Activated CD8-positive, alpha-beta memory T cell treated with anti-CD3 and anti-CD28 coated beads, Interleukin-2, amount 50 U/mL, for 1 hour (primary cell): ENCODE data around the gene CSH2.
A peak's percentile ranks its signal among the peaks of the same experiment; 100 is the strongest.
"Not testable (repeated sequence)": the region's sequence is repeated elsewhere in the genome, so short reads cannot be mapped to it uniquely, and the experiment has no call there.

Experiments
- DNase-seq: peaks from one replicate; pipeline ENCODE4 v3.0.0-alpha.2; 2020; ENCODE audit errors: extremely low read depth

CSH2 gene

GRCh38 chr17:63873577-63873976 lies at the start of gene CSH2:
TSS of gene CSH2 (minus strand) at chr17:63873677. CDS start at chr17:63873614, 63 bp downstream.
- not testable (repeated sequence) for DNase-seq

DNA sequence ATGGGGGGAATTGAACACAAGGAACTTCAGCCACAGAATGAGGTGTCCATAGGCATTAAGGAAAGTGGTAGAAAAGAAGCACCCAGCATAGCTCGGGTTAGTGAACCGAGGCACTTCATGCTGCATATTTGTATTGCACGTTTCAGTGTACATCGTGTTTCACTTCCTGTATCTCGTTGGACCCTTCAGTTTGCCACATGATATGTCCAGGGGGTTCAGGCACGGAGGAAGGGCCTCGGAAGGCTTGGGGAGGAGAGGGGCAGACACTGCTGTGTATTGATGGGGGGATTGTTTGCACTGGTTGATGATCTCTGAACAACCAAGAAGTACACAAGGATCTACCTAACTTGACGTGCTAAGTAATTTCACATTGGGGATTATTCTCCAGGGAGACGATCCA lies 48.9 kb upstream of the CSH2 start:
- not testable (repeated sequence) for DNase-seq

DNA sequence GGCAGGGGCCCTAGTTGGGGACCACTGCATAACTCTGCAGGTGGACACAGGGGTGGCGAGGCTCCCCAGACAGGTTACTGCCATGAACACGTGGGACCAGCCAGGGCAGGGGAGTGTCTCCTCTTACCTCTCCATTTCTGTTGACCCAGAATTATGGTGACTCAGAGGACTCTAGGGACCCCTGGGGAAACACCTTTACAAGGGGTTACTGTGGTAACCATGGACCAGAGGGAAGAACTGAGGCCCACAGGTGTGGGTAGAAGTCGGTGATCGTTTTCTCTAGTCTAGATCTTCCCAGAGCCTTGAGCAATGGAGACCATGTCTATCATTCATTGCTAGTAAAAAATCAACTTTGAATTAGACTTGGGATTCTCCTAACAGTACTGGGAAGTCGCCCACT lies 47.3 kb upstream of the CSH2 start:
- not testable (repeated sequence) for DNase-seq

GRCh38 chr17:63920050-63920449 lies 46.6 kb upstream of the CSH2 start:
- DNase-seq: not testable (repeated sequence)

GRCh38 chr17:63919311-63919723 lies 45.8 kb upstream of the CSH2 start:
- DNase-seq: peak; percentile 33

DNA sequence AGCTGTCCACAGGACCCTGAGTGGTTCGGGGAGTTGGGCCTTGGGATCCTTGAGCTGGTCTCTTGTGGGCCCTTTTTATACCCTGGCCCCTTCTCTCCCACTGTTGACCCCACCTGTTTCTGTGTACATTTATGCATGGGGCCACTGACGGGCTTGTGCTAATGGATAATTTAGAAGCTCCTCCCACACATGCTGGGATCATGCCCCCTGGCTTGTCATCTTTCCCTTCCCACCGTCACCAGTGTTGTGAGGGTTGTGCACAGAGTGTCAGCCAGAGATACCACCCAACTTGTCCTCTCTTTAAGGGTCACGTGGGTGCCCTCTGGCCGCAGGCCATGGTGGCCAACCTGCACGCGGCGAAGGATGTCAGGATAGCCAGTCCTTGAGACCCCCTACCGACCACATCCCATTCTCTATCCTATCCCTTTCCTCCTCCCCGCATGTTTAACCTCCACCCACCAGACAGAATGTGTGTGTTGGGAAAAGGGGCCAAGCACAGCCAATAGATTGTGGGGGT lies 45.4 kb upstream of the CSH2 start, which contains the start of gene GH1:
GH1 (minus strand) TSS at position 51 of the 517 bp plus-strand sequence. CDS start 63 bp downstream, outside the sequence.
- DNase-seq: not testable (repeated sequence)

- no peak for DNase-seq
Measured at GRCh38 chr17:63918305-63918704, 44.8 kb upstream of the CSH2 start.

DNA sequence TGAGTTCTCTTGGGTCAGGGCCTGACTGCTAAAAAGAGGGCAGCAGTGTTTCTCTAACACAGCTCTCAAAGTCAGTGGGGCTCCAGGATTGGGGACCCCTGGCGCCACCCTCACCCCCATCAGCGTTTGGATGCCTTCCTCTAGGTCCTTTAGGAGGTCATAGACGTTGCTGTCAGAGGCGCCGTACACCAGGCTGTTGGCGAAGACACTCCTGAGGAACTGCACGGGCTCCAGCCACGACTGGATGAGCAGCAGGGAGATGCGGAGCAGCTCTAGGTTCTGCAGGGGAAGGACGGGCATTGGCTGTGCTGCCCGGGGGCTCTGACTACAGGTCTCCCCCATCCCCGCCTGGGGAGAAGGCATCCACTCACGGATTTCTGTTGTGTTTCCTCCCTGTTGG lies 44.2 kb upstream of the CSH2 start:
- DNase-seq: no peak

DNA sequence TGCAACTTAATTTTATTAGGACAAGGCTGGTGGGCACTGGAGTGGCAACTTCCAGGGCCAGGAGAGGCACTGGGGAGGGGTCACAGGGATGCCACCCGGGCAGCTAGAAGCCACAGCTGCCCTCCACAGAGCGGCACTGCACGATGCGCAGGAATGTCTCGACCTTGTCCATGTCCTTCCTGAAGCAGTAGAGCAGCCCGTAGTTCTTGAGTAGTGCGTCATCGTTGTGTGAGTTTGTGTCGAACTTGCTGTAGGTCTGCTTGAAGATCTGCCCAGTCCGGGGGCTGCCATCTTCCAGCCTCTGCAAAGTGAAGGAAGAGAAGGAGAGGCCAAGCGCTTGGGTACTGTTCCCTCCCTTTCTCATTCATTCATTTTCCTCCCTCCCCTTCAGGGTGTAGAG lies 43.7 kb upstream of the CSH2 start:
- not testable (repeated sequence) for DNase-seq

DNA sequence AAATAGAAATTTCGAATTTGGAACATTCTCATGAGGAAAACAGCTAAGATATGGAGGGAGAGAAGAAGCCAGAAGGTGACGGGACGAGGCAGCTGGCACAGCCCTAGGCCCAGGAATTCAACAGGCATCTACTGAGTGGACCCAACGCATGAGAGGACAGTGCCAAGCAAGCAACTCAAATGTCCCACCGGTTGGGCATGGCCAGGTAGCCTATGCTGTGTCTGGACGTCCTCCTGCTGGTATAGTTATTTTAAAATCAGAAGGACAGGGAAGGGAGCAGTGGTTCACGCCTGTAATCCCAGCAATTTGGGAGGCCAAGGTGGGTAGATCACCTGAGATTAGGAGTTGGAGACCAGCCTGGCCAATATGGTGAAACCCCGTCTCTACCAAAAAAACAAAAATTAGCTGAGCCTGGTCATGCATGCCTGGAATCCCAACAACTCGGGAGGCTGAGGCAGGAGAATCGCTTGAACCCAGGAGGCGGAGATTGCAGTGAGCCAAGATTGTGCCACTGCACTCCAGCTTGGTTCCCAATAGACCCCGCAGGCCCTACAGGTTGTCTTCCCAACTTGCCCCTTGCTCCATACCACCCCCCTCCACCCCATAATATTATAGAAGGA lies 43.2 kb upstream of the CSH2 start:
- DNase-seq: no peak

- not testable (repeated sequence) for DNase-seq
Measured at GRCh38 chr17:63915753-63916152, 42.3 kb upstream of the CSH2 start.

- no peak for DNase-seq
Measured at GRCh38 chr17:63914471-63914870, 41.0 kb upstream of the CSH2 start.

DNA sequence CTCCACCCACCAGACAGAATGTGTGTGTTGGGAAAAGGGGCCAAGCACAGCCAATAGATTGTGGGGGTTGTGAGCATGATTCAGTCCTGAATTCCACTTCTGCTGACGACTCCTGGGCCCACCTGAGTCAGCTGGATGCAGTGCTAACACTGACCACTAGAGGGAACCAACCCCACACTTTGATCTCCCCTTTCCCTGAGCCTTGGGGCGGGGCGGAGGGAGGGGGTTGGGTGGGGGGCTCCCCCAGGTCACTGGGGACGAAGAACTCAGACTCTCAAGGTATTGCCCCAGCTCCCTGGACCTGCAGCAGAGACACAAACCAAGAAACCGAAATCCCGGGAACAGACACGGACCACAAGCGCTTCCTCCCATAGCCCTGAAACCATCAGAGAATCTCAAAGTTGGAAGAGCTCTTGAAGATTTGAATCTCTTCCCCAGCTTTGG lies 38.2 kb upstream of the CSH2 start:
- DNase-seq: no peak

DNA sequence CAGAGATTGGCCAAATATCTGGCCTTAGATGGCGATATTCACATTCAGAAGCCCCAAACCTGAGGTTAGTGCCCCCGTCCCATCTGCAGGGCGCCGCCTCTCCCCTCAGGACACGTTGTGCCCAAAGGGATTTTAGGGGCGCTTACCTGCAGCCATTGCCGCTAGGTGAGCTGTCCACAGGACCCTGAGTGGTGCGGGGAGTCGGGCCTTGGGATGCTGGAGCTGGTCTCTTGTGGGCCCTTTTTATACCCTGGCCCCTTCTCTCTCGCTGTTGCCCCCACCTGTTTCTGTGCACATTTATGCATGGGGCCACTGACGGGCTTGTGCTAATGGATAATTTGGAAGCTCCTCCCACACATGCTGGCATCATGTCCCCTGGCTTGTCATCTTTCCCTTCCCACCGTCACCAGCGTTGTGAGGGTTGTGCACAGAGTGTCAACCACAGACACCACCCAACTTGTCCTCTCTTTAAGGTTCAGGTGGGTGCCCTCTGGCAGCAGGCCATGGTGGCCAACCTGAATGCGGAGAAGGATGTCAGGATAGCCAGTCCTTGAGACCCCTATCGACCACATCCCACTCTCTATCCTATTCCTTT lies 37.7 kb upstream of the CSH2 start, which contains the start of gene CSHL1:
CSHL1 (minus strand) TSS at position 218 of the 595 bp plus-strand sequence; CDS start at position 156, 62 bp downstream.
- no peak for DNase-seq

DNA sequence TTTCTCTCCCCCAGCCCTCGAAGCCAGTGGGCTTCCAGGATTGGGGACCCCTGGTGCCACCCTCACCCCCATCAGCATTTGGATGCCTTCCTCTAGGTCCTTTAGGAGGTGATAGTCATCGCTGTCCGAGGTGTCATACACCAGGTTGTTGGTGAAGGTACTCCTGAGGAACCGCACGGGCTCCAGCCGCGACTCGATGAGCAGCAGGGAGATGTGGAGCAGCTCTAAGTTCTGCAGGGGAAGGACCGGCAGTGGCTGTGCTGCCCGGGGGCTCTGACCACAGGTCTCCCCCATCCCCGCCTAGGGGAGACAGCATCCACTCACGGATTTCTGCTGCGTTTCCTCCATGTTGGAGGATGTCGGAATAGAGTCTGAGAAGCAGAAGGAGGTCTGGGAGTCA lies 36.6 kb upstream of the CSH2 start:
- DNase-seq: no peak

- DNase-seq: not testable (repeated sequence)
Measured at GRCh38 chr17:63909586-63909985, 36.1 kb upstream of the CSH2 start.

DNA sequence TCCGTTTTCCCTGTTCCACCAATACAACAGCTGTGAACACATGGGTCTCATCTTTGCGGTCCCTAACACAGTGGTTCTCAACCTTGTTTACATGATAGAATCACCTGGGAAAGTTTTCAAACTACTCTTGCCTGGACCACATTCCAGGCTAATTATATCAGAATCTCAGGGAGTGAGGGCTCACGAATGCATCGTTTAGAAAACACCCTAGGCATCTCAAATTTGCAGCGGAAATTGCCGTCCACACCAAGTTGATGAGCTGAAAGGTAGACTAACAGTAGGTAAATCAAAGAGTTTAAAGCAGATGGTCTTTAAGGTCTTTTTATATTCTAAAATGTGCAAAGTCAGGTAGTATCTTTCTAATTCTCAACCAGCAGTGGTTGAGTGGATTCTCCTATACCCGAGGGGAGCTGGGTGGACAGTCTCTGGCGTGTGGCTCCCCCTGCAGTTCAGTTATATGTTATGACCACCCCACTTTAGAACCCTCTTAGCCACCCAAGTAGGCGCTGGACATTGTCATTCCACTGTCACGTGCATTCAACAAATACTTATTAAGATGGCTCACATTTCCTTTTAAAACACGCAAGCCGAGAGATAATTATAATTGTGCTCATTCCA lies 33.8 kb upstream of the CSH2 start:
- DNase-seq: not testable (repeated sequence)

- DNase-seq: not testable (repeated sequence)
Measured at GRCh38 chr17:63904796-63905195, 31.3 kb upstream of the CSH2 start.

GRCh38 chr17:63903787-63904201 lies 30.3 kb upstream of the CSH2 start:
- DNase-seq: not testable (repeated sequence)

GRCh38 chr17:63901971-63902370 lies 28.5 kb upstream of the CSH2 start:
- DNase-seq: not testable (repeated sequence)

DNA sequence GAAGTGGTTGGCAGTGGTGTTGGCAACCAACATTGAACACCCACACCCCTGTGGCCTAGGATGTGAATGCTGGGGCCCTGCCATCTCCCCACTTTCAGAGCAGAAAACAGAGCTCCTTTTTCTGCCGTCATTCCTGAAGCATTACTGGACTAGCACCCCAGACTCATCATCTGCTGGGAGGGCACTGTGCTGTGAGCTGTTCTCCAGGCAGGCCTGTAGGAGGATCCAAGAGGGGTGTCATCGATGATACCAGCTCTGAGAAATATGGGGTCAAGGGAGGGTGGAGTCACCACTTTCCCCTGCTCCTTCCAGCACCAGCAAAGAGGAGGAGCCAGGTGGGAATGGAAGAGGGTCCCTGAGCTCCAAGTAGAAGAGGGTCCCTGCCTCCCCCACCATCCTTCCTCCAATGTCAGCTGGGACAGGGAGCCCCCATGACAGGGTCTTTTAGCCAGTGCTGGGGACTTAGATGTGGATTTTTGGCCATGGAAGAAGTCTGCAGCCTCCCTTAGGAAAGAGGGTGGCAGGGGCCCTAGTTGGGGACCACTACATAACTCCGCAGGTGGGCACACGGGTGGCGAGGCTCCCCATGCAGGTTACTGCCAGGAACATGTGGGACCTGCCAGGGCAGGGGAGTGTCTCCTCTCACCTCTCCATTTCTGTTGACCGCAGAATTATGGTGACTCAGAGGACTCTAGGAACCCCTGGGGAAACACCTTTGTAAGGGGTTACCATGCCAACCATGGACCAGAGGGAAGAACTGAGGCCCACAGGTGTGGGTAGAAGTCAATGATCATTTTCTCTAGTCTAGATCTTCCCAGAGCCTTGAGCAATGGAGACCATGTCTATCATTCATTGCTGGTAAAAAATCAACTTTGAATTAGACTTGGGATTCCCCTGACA lies 25.7 kb upstream of the CSH2 start:
- not testable (repeated sequence) for DNase-seq
